ENCODE data around the gene CCDC188. TPM values are rescaled to one million over a fixed set of nuclear protein-coding genes. Genes with fewer than 3 reads are reported as not detected.

CCDC188 gene
- polyA plus RNA-seq, 3 donors from 2014 or later = 0.66 TPM; not detected in 2

- Mint-ChIP-seq H3K9me3 (no peaks in the 10 kb centered on the region), H3K27me3 (ENCODE audit: low read depth in 3 of 3) (peaks cover 0 to 2% (median 0%) of the 10 kb centered on the region in 3 donors), H3K27ac (no peak overlapping the region), H3K4me3 (no peak overlapping the region), H3K36me3 (no peaks in the 10 kb centered on the region), H3K4me1 (no peaks in the 10 kb centered on the region)
- no peak for DNase-seq
Measured at GRCh38 chr22:20180245-20180630, 29.4 kb upstream of the CCDC188 start.

- no peaks in the 10 kb centered on the region for H3K36me3 Mint-ChIP-seq
Measured at GRCh38 chr22:20179455-20180244, 28.8 kb upstream of the CCDC188 start.

GRCh38 chr22:20178915-20179227 lies 28.0 kb upstream of the CCDC188 start:
- Mint-ChIP-seq H3K27me3 (ENCODE audit: low read depth in 3 of 3) (peaks cover 0 to 8% (median 0%) of the 10 kb centered on the region in 3 donors), H3K36me3 (no peaks in the 10 kb centered on the region), H3K9me3 (no peaks in the 10 kb centered on the region), H3K27ac (no peak overlapping the region), H3K4me1 (no peaks in the 10 kb centered on the region), H3K4me3 (no peak overlapping the region)
- no peak for DNase-seq

More at GRCh38 chr22:20179455-20180244, 28.8 kb upstream of the CCDC188 start:
- Mint-ChIP-seq H3K4me1 (no peaks in the 10 kb centered on the region), H3K27ac (no peak overlapping the region), H3K27me3 (ENCODE audit: low read depth in 3 of 3) (peaks cover 0 to 3% (median 0%) of the 10 kb centered on the region in 3 donors), H3K4me3 (no peak overlapping the region), H3K9me3 (no peaks in the 10 kb centered on the region)
- DNase-seq = no peak

- DNase-seq = no peak
- no peak overlapping the region for H3K4me3 Mint-ChIP-seq
- no peaks in the 10 kb centered on the region for H3K36me3 Mint-ChIP-seq
- peaks cover 0 to 8% (median 0%) of the 10 kb centered on the region in 3 donors for H3K27me3 Mint-ChIP-seq (ENCODE audit: low read depth in 3 of 3)
- H3K9me3 Mint-ChIP-seq = no peaks in the 10 kb centered on the region
- no peaks in the 10 kb centered on the region for H3K4me1 Mint-ChIP-seq
- H3K27ac Mint-ChIP-seq = no peak overlapping the region
Measured at GRCh38 chr22:20178075-20178914, 27.4 kb upstream of the CCDC188 start.

- no peaks in the 10 kb centered on the region for H3K9me3 Mint-ChIP-seq
- H3K36me3 Mint-ChIP-seq = no peaks in the 10 kb centered on the region
- H3K4me1 Mint-ChIP-seq = no peaks in the 10 kb centered on the region
- no peak overlapping the region for H3K27ac Mint-ChIP-seq
- DNase-seq = no peak
- H3K4me3 Mint-ChIP-seq = no peak overlapping the region
- H3K27me3 Mint-ChIP-seq (ENCODE audit: low read depth in 3 of 3) = peaks cover 0 to 8% (median 0%) of the 10 kb centered on the region in 3 donors
Measured at GRCh38 chr22:20177217-20177911, 26.5 kb upstream of the CCDC188 start.

- Mint-ChIP-seq H3K27ac (no peak overlapping the region), H3K36me3 (no peaks in the 10 kb centered on the region)
Measured at GRCh38 chr22:20176421-20177085, 25.7 kb upstream of the CCDC188 start.

GRCh38 chr22:20175597-20175900 lies 24.7 kb upstream of the CCDC188 start:
- Mint-ChIP-seq H3K4me3 (no peak overlapping the region), H3K9me3 (no peaks in the 10 kb centered on the region), H3K27ac (no peak overlapping the region), H3K36me3 (no peaks in the 10 kb centered on the region), H3K4me1 (no peaks in the 10 kb centered on the region), H3K27me3 (ENCODE audit: low read depth in 3 of 3) (peaks cover 0 to 9% (median 0%) of the 10 kb centered on the region in 3 donors)
- DNase-seq = no peak

More at GRCh38 chr22:20176421-20177085, 25.7 kb upstream of the CCDC188 start:
- Mint-ChIP-seq H3K27me3 (ENCODE audit: low read depth in 3 of 3) (peaks cover 0 to 9% (median 0%) of the 10 kb centered on the region in 3 donors), H3K4me3 (no peak overlapping the region), H3K9me3 (no peaks in the 10 kb centered on the region), H3K4me1 (no peaks in the 10 kb centered on the region)
- no peak for DNase-seq

GRCh38 chr22:20174785-20175596 lies 24.1 kb upstream of the CCDC188 start:
- H3K4me1 Mint-ChIP-seq = no peaks in the 10 kb centered on the region
- H3K27ac Mint-ChIP-seq = no peak overlapping the region
- no peaks in the 10 kb centered on the region for H3K9me3 Mint-ChIP-seq
- peaks cover 0 to 9% (median 0%) of the 10 kb centered on the region in 3 donors for H3K27me3 Mint-ChIP-seq (ENCODE audit: low read depth in 3 of 3)
- H3K4me3 Mint-ChIP-seq = no peak overlapping the region
- DNase-seq = no peak
- H3K36me3 Mint-ChIP-seq = no peaks in the 10 kb centered on the region

GRCh38 chr22:20173772-20174171 lies 22.9 kb upstream of the CCDC188 start:
- Mint-ChIP-seq H3K9me3 (no peaks in the 10 kb centered on the region), H3K4me1 (no peaks in the 10 kb centered on the region), H3K27ac (no peak overlapping the region), H3K36me3 (no peaks in the 10 kb centered on the region), H3K27me3 (ENCODE audit: low read depth in 3 of 3) (peaks cover 0 to 9% (median 0%) of the 10 kb centered on the region in 3 donors), H3K4me3 (no peak overlapping the region)
- no peak for DNase-seq

- H3K27ac Mint-ChIP-seq = no peak overlapping the region
- no peak overlapping the region for H3K4me3 Mint-ChIP-seq
- peaks cover 0 to 9% (median 0%) of the 10 kb centered on the region in 3 donors for H3K27me3 Mint-ChIP-seq (ENCODE audit: low read depth in 3 of 3)
- H3K9me3 Mint-ChIP-seq = no peaks in the 10 kb centered on the region
- no peaks in the 10 kb centered on the region for H3K4me1 Mint-ChIP-seq
- no peaks in the 10 kb centered on the region for H3K36me3 Mint-ChIP-seq
- DNase-seq = no peak
Measured at GRCh38 chr22:20173246-20173645, 22.4 kb upstream of the CCDC188 start.

- no peak overlapping the region for H3K27ac Mint-ChIP-seq
- no peaks in the 10 kb centered on the region for H3K36me3 Mint-ChIP-seq
- peaks cover 0 to 9% (median 2%) of the 10 kb centered on the region in 3 donors for H3K27me3 Mint-ChIP-seq (ENCODE audit: low read depth in 3 of 3)
- no peaks in the 10 kb centered on the region for H3K4me1 Mint-ChIP-seq
- DNase-seq = no peak
- H3K4me3 Mint-ChIP-seq = no peak overlapping the region
- H3K9me3 Mint-ChIP-seq = no peaks in the 10 kb centered on the region
Measured at GRCh38 chr22:20172141-20172613, 21.3 kb upstream of the CCDC188 start.

GRCh38 chr22:20171288-20172140 lies 20.7 kb upstream of the CCDC188 start:
- peaks cover 0 to 9% (median 2%) of the 10 kb centered on the region in 3 donors for H3K27me3 Mint-ChIP-seq (ENCODE audit: low read depth in 3 of 3)
- H3K36me3 Mint-ChIP-seq = no peaks in the 10 kb centered on the region
- DNase-seq = no peak
- H3K4me3 Mint-ChIP-seq = no peak overlapping the region
- no peak overlapping the region for H3K27ac Mint-ChIP-seq
- H3K9me3 Mint-ChIP-seq = no peaks in the 10 kb centered on the region
- H3K4me1 Mint-ChIP-seq = no peaks in the 10 kb centered on the region

Measured in immature natural killer cell (primary cell).